Renal pelvis (tissue), 12 donors: ENCODE data around the gene GPATCH2. TPM values are rescaled to one million over a fixed set of nuclear protein-coding genes. Genes with fewer than 3 reads are reported as not detected.

ENCODE experiments used
- DNase-seq: peaks from one replicate; pipeline ENCODE4 v3.0.0-alpha.2; 2013
- long read RNA-seq, 16 experiments: transcript quantifications; one replicate each; lab custom pipeline, GENCODE V29; 2026
- polyA plus RNA-seq, 3 donors: library from polyadenylated mRNA; unstranded; fragments of 120-200 nt; gene quantifications; one replicate each; pipeline ENCODE4 v1.2.1, GENCODE V29; 2013; ENCODE audit not compliant: insufficient read length in 3 of 3

GPATCH2 gene
- polyA plus RNA-seq = 10 to 100 TPM; 22.3 to 24.9 (median 22.6) TPM
- long read RNA-seq, donor 1, partial matches to known transcripts = 15 of 17 reads
- long read RNA-seq, donor 1, other reads (novel, unspliced or antisense) = 0 of 17 reads
- long read RNA-seq, donor 2, partial matches to known transcripts = 9 of 10 reads
- long read RNA-seq, donor 2, other reads (novel, unspliced or antisense) = 0 of 10 reads
- long read RNA-seq, donor 3, full-length matches to known transcripts = 3 of 11 reads
- long read RNA-seq, donor 3, partial matches to known transcripts = 8 of 11 reads
- long read RNA-seq, donor 3, other reads (novel, unspliced or antisense) = 0 of 11 reads
- long read RNA-seq, donor 4, partial matches to known transcripts = 19 of 20 reads
- long read RNA-seq, donor 4, other reads (novel, unspliced or antisense) = 0 of 20 reads
- long read RNA-seq, donor 5, partial matches to known transcripts = 0 of 2 reads
- long read RNA-seq, donor 5, other reads (novel, unspliced or antisense) = 0 of 2 reads
- long read RNA-seq, donor 6, full-length matches to known transcripts = 3 of 11 reads
- long read RNA-seq, donor 6, partial matches to known transcripts = 8 of 11 reads
- long read RNA-seq, donor 6, other reads (novel, unspliced or antisense) = 0 of 11 reads
- long read RNA-seq, donor 7, partial matches to known transcripts = 12 of 12 reads
- long read RNA-seq, donor 7, other reads (novel, unspliced or antisense) = 0 of 12 reads
- long read RNA-seq, donor 8, full-length matches to known transcripts = 3 of 3 reads
- long read RNA-seq, donor 8, partial matches to known transcripts = 0 of 3 reads
- long read RNA-seq, donor 8, other reads (novel, unspliced or antisense) = 0 of 3 reads
- long read RNA-seq, donor 9, full-length matches to known transcripts = 4 of 15 reads
- long read RNA-seq, donor 9, partial matches to known transcripts = 11 of 15 reads
- long read RNA-seq, donor 9, other reads (novel, unspliced or antisense) = 0 of 15 reads
- long read RNA-seq, donor 10, full-length matches to known transcripts = 2 of 17 reads
- long read RNA-seq, donor 10, partial matches to known transcripts = 15 of 17 reads
- long read RNA-seq, donor 10, other reads (novel, unspliced or antisense) = 0 of 17 reads
- long read RNA-seq, donor 11 = 0 reads
- long read RNA-seq, donor 12, full-length matches to known transcripts = 3 of 23 reads
- long read RNA-seq, donor 12, partial matches to known transcripts = 20 of 23 reads
- long read RNA-seq, donor 12, other reads (novel, unspliced or antisense) = 0 of 23 reads
- long read RNA-seq, donor 13, partial matches to known transcripts = 9 of 10 reads
- long read RNA-seq, donor 13, other reads (novel, unspliced or antisense) = 0 of 10 reads
- long read RNA-seq, donor 14 = 0 reads
- long read RNA-seq, donor 15, partial matches to known transcripts = 15 of 17 reads
- long read RNA-seq, donor 15, other reads (novel, unspliced or antisense) = 0 of 17 reads
- long read RNA-seq, donor 16, full-length matches to known transcripts = 4 of 13 reads
- long read RNA-seq, donor 16, partial matches to known transcripts = 9 of 13 reads
- long read RNA-seq, donor 16, other reads (novel, unspliced or antisense) = 0 of 13 reads

DNA sequence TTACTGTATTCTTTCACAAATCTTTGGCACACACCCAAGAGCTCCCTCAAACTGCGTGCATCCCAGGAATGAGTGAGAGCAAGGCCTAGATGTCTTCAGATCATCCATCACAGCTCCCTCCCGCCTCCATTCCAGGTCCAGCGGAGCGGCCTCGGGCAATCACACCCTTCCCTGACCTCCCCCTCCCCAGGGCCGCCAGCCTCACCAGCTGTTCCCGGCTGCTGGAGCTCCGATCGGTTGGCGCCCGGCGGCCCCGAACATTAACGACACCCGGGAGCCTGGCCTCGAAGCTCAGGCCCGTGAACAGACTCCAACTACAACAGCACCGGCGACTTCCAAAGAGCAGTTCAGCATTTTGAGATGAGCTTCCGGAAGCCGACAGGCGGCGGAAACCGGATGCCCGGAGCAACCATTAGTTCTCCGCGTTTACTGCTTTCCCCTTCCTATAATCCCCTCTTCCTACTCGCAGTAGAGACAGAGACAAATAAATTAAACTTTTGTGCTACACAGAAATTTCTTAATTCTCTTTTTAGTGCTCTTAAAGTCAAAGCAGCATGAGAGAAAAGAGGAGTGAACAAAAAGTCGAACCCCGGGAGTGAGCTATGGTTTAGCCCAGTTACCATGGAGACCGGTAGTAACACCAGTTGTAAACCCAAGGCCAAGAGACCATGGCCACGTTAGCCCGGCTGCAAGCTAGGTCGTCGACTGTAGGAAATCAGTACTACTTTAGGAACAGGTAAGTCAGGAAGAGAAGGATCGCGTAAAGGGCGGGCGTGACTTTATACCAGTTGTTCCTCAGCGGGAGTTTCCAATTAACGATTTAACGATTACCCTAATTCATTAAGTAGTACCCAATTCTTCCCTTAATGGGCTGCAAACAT, at the start of gene GPATCH2, which contains the start of gene SPATA17:
Gene GPATCH2 (minus strand): TSS at position 380 of the 881 bp plus-strand sequence. CDS start 119 bp downstream, at position 261.
Gene SPATA17 (plus strand): TSS at position 634 of the 881 bp plus-strand sequence. CDS start 35 bp downstream, at position 669.
- DNase-seq = peak; percentile 92

DNA sequence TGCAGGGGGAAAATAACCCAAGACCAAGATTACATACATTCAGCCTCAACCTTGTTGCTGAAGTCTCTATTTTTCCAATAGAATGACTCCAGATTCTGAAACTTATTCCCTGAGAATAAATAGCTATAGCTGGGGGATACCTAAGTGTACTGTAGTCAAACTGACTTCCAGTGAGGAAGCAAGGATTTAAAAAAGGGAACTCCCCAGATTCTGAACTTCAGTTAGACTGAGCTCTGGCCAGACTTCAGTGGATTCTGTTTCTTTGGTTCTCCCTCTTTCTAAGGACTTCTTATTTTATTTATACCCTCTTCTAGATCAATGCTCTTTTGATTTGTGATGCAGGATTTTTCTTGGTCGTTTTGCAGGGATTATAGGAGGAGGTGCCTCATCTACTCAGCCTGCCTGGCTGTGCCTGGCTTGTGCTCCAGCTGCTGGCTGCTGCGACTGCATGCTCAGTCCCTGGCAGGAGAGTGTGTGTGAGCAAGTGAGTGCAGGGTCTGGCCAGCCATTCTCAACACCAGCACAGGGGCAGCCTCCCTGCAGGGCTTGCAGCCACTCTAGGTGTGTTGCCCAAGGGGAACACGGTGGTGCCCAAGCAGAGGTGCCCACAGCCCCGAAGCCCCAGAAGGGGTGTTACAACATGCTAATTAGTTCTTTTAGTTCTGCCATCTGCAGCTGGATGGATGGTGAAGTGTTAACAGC, 43.3 kb upstream of the GPATCH2 start:
- no peak for DNase-seq

DNA sequence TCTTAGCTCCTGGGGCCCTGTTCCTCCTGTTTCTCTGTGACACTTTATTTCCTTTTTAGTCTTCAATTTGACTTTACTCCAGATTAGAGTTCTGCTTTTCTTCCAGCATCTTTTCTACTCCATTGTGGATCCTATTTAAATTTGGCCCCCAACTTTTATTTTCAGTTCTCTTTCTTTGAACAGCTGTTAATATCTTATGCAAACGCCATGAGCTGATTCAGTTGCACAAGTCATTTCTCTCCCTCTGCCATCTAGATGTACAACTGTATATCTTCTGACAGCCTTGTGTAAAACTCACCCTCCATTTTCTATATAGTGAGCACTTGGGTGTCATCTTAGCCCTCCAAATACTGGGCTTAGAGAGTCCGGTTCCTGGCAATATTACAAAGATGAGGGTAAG, 42.5 kb upstream of the GPATCH2 start:
- no peak for DNase-seq

DNA sequence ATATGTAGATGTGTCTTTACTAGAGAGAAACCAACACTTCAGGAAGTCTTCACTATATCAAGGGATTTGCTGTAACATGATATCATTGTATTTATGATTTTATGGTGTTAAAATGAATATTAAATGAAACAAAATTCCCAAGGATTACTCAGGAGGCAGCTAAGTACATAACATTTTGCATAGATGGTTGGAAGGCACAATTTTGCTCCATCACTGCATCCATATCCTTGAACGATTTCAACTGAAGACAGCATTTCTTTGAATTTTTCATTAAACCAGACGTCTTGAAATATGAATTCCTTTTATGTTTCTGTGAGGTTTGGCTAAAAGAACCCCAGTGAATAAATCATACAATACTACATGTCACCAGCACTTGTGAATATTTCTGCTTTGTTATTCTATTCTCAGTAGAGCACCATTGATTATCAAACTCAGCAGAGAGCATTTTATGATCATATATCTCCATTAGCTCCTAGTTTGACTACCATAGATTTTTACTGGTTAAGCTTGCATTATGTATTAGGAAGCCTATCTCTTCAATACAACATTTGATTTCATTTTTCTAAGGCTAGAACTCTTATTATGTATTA, 37.6 kb upstream of the GPATCH2 start:
- DNase-seq = no peak

DNA sequence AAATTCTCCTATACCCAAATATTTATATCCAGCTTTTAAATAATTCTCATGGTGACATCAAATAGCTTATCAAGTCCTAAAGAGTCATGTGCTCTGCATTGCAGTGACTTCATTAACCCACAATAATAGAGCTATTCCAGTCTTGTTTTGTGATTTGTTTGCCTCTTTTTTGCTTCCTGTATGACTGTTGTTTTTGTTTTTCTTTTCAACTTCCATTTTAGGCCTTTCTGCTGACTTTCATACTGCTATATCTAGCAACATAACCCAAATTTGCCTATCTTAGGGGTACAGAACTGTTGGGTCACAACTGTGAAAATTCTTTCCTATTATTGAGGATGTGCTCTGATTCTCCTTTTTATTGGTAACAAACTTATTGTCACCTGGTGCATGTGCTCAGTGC, 30.5 kb upstream of the GPATCH2 start:
- no peak for DNase-seq

DNA sequence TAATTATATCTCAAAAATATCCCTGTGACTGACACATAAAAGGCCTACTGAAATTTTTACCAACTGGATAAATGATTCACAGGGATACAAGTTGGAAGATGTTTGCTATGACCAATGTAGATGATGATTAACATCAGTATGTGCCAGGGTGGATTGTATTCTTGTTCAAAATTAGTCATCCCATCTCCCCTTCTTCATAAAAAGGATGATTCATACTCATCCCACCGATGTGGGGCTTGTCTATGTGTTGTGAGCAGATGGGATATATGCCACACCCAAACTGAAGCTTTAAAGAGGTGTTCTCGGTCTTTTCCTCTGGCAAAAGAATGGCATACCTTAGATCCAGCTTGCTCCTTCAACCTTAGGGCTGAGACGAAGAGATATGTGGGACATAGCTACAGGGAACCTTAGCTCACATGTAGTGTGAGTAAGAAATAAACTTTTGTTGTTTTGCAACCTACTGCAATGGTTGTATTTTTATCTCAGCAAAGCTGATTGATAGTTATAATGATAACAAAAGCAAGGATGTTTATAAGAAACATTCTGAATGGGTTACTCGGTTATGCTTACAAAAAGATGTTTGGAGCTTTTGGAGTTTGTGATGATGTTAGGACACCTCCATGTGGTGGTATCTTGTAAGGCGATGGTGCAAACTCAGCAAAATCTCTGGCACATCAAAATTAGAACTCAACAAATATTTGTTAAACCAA, 29.6 kb upstream of the GPATCH2 start:
- DNase-seq = no peak

DNA sequence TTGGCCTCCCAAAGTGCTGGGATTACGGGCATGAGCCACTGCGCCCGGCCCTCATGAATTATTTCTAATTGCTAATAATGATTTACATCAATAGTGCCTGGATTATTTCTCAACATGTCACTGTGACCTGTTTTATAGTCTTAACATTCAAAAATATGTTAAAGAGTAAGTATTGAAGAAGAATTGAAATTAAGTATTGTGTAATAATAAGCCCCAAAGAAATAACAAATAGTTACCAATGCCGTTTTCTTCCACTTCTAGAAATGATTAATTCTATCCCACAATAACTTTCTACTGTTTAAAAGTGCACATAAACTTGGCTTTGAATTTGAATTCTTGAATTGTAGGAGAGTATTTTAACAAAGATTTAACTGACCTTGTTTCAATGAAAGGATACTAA, 19.8 kb upstream of the GPATCH2 start:
- no peak for DNase-seq

DNA sequence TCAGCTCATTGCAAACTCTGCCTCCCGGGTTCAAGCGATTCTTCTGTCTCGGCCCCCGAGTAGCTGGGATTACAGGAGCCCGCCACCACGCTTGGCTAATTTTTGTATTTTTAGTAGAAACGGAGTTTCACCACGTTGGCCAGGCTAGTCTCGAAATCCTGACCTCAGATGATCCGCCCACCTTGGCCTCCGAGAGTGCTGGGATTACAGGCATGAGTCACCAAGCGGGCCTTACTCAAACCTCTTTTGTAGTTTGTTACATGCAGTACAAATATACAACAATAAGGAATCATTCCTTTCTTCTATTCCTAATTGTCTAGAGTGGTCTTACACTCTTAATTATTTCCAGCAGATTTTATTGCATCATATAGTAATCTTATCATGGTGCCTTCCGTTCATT, 16.9 kb upstream of the GPATCH2 start:
- DNase-seq = no peak

DNA sequence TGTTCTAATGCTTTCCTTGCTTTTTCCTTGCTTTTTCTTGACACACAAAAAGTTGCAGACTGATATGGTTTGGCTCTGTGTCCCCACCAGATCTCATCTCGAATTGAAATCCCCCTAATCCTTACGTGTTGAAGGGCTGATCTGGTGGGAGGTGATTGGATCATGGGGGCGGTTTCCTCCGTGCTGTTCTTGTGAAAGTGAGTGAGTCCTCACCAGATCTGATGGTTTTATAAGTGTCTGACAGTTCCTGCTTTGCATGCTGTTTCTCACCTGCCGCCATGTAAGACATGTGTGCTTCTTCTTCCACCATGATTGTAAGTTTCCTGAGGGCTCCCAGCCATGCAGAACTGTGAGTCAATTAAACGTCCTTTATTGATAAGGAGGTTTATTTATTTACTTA, 11.6 kb upstream of the GPATCH2 start:
- DNase-seq = no peak

DNA sequence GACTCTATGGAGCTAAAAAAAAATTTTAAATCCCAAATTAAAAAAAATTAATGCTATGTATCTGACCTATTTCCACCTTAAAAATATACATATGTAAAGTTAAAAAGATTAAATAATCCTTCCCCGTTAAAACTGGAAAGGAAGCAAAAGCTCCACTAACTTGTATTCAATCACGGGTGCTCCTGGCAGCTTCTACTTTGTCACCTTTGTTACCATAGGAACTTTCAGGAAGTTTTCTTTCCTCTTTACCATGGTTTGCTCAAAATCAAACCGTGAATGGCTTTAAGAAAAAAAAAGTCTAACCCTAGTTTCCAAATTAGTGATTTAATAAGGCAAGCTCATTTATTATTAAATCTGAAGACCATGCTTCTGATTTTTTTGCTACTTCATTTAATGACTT, 3.5 kb downstream of the GPATCH2 start:
- no peak for DNase-seq

DNA sequence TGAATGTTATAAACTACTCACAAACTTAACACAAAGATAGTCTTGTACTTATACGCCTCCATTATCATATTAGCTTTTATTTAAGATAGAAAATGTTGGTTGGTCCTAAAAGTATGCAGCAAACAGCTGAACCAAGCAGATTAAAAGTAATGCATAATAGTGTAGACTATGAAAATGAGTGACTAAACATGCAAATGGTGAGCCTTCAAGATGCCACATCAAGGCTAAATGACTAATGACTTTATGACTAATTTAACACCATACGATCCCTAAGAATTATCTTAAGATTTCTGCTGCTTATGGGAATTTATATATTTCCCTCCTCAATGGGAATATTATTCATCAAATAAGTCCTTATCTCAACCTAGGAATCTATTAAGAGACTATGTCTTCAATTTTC, 4.6 kb downstream of the GPATCH2 start:
- DNase-seq = no peak

DNA sequence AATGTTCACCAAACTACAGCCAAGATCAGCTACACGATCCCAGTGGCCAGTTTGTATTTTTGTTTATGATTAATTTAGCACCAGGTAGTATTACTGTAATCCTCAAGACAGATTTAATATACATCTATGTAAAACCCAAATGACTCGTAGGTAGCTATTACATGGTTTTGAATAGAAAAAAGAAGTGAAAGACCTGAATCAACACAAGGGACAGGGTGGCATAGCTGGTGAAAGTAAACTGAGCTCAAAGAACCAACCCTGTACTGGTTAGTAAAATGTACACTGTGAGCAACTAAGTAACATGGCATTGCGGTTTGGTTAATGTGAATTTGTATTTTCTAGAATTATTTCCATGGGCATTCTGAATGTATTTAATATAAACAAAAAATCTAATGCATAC, 8.8 kb downstream of the GPATCH2 start:
- DNase-seq = no peak

DNA sequence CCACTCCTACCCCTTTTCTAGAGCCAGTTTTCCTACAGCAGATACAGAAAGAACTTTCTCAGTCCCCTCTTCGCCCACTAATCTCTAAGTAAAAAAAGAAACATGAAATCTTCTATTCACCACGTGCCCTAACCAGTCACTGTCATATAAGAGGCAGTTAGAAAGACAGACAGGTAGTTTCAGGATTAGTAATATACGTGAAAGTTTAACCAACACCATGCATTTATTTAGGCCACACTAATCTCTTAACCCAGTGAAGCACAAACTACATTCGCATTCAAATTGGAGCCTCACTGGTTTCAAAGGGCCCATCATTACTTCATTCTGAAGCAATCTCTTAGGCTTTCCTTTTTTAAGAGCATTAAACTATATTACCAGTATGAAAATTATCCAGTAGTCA, 10.1 kb downstream of the GPATCH2 start:
- DNase-seq = no peak

DNA sequence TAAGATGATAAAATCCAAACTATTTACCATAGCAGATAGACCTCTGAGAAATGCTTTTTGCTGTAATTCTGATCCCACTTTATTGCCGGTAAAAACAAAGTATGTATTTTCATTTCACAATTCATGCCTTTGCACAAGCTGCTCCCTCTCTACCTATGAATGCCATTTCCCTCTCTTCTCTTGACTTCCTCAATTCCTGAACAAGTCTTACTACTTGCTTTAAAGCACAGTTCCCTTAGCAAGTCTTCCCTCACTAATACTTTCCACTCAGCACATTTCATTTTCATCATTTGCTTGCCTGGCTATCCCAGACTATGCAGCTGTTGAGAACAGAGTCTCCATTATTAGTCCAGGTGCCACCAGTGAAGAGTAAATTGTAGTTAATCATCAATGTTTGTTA, 13.8 kb downstream of the GPATCH2 start:
- no peak for DNase-seq

DNA sequence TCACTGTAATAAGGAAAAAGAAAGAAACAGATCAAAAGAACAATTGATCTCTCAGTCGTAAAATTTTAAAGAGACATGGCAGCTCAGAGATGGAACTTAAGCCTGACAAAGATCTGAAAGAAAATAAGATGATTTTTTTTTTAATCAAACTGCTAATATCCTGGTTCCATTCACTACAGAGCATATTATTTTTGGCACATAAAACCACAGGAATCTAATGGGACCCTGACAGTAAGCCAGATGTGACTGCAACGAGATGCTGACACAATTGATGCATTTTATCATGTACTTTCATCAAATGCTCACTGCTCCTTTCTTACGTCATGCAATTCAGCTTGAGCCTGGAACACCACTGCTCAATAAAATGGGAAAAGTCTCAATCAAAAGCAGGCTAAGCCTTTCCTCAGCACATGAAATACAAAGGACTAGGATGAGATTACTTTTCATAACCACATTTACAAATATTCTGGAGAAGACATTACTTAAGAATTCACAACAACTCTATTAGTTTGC, 16.6 kb downstream of the GPATCH2 start:
- DNase-seq = no peak

DNA sequence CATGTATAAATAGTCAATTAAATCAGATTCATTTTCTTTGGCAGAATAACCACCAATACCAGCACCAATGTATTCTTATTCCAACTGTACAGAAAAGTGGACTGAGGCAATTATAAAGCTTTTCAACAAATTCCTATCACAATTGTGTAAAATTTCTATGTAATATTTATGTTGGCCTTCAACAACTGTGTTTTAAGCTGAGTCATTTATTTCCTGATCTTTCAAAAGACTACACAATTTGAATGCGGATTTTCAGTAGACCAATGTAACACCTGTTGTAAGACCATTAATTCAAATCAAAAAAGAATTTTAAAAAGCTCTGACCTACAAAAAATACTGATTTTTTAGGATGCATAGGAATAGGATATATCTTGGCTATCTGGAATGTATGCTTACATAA, 25.5 kb downstream of the GPATCH2 start:
- DNase-seq = no peak

DNA sequence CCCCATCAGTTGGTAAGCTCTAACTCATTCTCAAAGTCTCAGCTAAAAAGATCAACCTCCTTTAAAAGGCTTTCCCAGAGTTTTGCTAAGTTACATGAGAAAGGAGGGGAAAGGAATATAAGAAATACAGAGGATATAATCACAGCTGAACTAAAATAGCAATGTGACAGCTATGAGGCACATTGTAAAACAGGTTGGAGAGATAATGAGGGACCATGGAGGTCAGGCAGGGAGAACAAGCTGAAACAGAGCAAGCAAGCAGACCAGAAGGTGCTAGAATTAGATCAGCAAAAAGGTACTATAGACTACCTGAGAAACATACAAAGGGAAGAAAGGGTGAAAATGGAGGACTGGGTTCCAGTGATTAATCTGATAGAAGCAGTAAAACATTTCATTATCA, 28.5 kb downstream of the GPATCH2 start:
- no peak for DNase-seq

DNA sequence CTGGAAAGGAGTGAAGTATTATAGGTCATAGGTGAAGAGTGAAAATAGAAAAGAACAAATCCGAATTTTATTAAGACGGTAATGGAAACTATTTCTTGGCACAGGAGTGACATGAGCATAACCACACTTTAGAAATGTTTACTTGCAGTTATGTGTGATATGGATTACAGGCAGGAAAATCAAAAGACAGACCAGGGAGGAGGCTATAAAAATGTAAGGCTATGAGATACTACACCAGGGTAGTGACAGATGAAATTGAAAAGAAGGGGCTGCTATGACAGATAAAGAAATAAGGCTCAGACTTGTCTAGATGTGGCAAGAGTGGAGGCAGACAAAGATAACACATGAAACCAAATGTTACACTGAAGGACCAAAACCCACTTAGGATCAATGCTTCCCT, 31.7 kb downstream of the GPATCH2 start:
- no peak for DNase-seq
